GM18498 (cell line): Measurements from ENCODE around the gene LYPD5.
"Not testable (repeated sequence)": the region's sequence is repeated elsewhere in the genome, so short reads cannot be mapped to it uniquely, and the experiment has no call there.

ENCODE experiments used
- ATAC-seq: cut with Tn5 transposase; IDR thresholded peaks from one replicate; pipeline ENCODE4 v1.9.1; 2021; ENCODE audit warnings: mild to moderate bottlenecking, moderate library complexity; ENCODE audit not compliant: unreplicated experiment

LYPD5 gene

DNA sequence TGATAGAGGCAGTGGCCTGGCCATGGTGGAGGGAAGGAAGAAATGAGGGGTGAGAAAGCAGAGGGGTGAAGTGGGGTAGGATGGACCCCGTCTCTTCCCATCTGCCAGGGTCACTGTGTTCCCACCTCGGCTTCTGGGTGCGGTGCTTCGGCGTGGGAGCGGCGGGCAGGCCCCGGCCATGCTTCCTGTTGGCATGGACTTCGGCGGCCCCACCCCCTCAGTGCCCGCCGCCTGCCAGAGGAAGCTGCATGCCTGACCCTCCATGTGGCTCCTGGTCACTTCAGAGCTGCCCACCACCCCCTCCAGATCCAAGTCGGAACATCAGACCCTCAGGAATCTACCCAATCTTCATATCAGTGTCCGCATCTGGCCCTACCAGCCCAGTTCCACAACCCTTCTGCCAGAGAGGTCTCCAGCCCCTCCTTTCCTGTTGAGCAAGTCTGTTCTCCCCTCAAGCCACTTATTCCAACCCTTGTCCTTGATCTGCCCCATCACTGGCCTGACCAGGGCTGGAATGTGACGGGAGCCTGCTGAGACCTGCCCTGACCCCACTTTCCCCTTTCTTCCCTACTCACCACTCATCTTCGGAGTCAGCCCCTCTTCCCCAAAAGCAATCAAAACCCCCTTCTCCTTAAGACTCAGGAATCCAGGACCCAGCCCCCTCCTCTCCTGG is 23.0 kb downstream of the LYPD5 start:
- no peak for ATAC-seq

GRCh38 chr19:43778651-43779050 is 23.6 kb downstream of the LYPD5 start:
- ATAC-seq = no peak

GRCh38 chr19:43777163-43777695 is 25.0 kb downstream of the LYPD5 start:
- no peak for ATAC-seq

GRCh38 chr19:43776286-43776685 is 26.0 kb downstream of the LYPD5 start:
- ATAC-seq = no peak

GRCh38 chr19:43775299-43775890 is 26.9 kb downstream of the LYPD5 start:
- no peak for ATAC-seq

DNA sequence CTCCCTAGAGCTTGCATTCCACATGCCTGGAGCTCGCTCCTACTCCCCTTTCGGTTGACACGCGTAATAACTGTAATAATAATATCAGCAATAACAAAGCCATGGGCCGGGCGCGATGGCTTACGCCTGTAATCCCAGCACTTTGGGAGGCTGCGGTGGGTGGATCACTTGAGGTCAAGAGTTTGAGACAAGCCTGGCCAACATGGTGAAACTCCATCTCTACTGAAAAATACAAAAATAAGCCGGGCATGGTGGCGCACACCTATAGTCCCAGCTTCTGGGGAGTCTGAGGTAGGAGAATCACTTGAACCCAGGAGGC is 27.3 kb downstream of the LYPD5 start:
- not testable (repeated sequence) for ATAC-seq

- no peak for ATAC-seq
These were observed 27.9 kb downstream of the LYPD5 start for GRCh38 chr19:43774103-43774939.

DNA sequence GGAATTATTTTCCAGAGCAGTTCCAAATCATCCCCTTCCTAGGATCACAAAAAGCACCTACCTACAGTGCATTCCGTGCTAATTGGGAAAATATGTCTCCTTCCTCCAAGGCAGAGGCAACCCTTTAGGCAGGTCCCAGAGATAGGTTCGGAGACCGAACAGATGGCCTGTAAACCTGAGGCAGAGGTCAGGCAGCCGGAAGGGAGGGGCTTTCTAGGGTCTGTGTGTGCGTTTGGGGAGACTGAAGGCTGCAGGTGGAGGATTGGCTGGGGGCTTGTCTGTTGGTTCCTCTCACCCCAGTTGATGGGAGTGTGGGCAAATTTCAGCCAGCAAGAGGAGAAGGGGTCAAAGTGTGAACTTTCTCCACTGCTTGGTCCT is 28.5 kb downstream of the LYPD5 start:
- no peak for ATAC-seq

DNA sequence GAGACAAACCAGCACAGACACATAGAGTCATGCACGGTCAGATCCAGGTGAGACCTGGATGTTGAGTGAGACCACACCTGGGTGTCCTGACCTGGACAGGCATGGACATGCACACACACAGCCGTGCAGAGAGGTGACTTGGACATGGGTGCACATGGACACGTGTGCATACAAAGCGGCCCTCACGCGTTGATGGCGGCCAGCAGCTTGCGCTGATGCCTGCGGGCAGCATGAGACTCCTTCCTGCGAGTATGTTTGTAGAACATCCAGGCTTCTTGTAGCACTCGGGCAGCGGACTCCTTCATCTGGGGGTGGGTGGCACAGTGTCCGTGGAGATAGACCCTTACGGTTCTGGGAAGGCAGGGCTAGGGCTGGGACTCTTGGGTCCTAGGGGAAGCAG is 33.0 kb downstream of the LYPD5 start:
- no peak for ATAC-seq

DNA sequence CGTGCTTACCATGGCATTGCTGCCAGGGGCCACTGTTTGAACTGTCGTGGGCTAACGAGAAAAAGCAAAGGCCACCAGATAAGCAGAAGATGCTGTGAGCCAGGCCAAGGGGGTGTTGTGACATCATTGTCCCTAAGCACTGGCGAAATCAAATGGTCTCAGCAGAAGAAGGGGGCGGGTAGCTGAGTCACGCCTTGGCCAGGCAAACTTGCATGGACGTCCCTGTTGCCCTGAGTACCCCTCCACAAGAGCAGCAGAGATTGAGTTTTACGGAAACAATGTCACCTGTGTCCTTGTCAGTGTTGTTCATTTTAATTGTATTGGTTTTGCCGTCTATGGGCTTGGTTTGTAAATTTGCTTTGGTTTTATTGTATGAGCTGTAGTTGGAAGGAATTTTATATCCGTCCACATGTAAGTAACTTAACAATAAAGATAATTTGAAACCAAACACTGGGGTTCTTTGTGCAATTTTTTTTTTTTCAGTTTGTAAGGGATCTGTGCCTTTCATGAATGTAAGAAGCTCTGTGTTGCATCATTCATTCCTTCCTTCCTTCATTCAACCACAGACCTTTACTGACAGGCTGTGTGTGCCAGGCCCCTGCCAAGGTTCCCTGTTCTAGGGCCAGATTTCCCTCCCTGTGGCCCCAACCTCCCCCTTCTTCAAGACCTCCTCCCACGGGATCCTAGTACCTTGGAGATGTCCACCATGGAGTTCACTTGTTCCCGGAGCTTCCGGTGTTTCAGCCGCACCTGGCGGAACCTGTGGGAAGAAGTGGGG is 33.8 kb downstream of the LYPD5 start:
- ATAC-seq = no peak

DNA sequence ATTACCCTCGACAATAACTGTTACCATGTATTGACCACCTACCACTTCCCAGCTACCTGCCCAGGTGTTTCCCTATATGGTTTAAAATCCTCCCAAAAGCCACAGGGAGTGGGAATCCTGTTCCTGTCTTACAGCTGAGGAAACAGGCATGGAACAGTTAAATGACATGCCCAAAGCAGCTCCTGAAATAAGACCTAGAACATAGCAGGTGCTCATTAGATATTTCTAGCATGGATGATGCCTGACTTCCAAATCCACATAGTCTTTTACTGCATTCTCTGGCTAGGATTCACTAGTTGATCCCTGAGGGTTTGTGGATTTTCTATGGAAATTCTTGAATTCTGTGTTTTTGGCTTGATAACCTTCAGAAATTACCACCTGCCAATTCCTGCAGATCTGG is 34.4 kb downstream of the LYPD5 start:
- ATAC-seq = no peak

- no peak for ATAC-seq
These were observed 34.9 kb downstream of the LYPD5 start for GRCh38 chr19:43767316-43767715.

DNA sequence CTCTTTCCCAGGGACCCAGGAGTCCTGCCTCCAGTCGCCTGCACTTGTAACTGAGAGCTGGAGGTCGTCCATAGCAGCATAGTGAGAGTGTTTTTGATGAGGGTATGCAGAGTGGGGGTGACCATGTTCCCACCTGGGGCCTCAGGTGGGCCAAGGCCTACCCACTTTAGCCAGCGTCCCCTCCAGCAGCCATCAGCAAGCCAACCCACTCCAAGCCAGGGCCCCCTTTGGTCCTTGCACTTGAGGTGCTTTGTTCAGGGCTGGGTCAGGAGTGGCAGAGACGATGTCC is 35.5 kb downstream of the LYPD5 start:
- no peak for ATAC-seq

GRCh38 chr19:43765109-43765876 is 37.0 kb downstream of the LYPD5 start:
- peak; percentile 76 for ATAC-seq

GRCh38 chr19:43764684-43765083 is 37.6 kb downstream of the LYPD5 start:
- ATAC-seq = not testable (repeated sequence)

DNA sequence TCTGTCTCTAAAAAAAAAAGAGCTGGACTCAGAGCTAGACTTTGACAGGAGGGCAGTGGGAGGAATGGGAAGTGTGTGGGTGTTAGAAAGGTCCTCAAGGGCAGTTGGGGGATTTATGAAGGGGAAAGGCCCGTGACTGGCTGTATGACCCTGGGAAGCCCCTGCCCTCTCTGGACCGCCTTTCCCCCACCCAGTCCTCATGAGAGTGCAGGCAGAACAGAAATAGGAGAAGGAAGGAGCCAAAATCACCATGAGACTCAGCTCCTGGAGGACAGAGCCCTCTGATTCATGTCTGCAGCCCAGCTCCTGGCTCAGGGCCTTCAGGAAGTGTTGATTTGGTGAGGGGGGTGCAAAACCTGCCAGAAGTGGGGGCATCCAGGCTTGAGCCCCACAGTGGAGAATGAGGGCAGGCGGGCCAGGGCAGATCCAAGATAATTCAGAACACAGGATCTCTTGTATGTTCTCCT is 38.7 kb downstream of the LYPD5 start:
- ATAC-seq = no peak

- no peak for ATAC-seq
These were observed 39.4 kb downstream of the LYPD5 start for GRCh38 chr19:43762814-43763213.

- ATAC-seq = no peak
These were observed 41.3 kb downstream of the LYPD5 start for GRCh38 chr19:43760941-43761340.

GRCh38 chr19:43759515-43759914 is 42.7 kb downstream of the LYPD5 start:
- no peak for ATAC-seq

- peak; percentile 25 for ATAC-seq
These were observed 46.9 kb downstream of the LYPD5 start for GRCh38 chr19:43755256-43755801.
